Activated CD4-positive, alpha-beta memory T cell treated with anti-CD3 and anti-CD28 coated beads, Interleukin-2, amount 10 ng/mL, durations not matched to agents 7 days and 5 days (primary cell): Measurements from ENCODE around the gene RABGEF1. TPM values are rescaled to one million over a fixed set of nuclear protein-coding genes. Genes with fewer than 3 reads are reported as not detected.
"Not testable (repeated sequence)": the region's sequence is repeated elsewhere in the genome, so short reads cannot be mapped to it uniquely, and the experiment has no call there.

ENCODE experiments used
- CTCF ChIA-PET: fragments of 350-600 bp; sonication (Branson Sonifier 250); formaldehyde crosslinking; loops from one replicate; lab custom pipeline; 2021; ENCODE audit warnings: antibody characterized with exemption, inconsistent platforms; lab: Charles Lee
- POLR2A ChIA-PET: fragments of 350-600 bp; sonication (Branson Sonifier 250); formaldehyde crosslinking; loops from one replicate; lab custom pipeline; 2021; ENCODE audit warnings: antibody characterized with exemption; lab: Charles Lee
- DNase-seq: peaks from one replicate; pipeline ENCODE4 v3.0.0-alpha.2; 2020
- H3K27ac Mint-ChIP-seq: one replicate; pipeline ENCODE4 v1.8.0; 2021; ENCODE audit warnings: mild to moderate bottlenecking, mixed read lengths
- H3K27me3 Mint-ChIP-seq: one replicate; pipeline ENCODE4 v1.8.0; 2021; ENCODE audit warnings: mixed read lengths
- H3K36me3 Mint-ChIP-seq: one replicate; pipeline ENCODE4 v1.8.0; 2021; ENCODE audit warnings: low read depth, mixed read lengths
- H3K4me1 Mint-ChIP-seq: one replicate; pipeline ENCODE4 v1.8.0; 2021; ENCODE audit warnings: mixed read lengths
- H3K4me3 Mint-ChIP-seq: one replicate; pipeline ENCODE4 v1.8.0; 2021; ENCODE audit warnings: mild to moderate bottlenecking, mixed read lengths
- H3K9me3 Mint-ChIP-seq: one replicate; pipeline ENCODE4 v1.8.0; 2021; ENCODE audit warnings: mixed read lengths
- total RNA-seq, 2 experiments: library from RNA; stranded (reverse); gene quantifications; one replicate each; pipeline ENCODE4 v1.2.3, GENCODE V29; 2021

Gene RABGEF1
- total RNA-seq, 2 experiments from 2014 or later: 22.1 to 24.2 TPM

- Mint-ChIP-seq H3K9me3 (no peaks in the 10 kb centered on the region), H3K27me3 (no peaks in the 10 kb centered on the region), H3K4me1 (peaks cover 27% of the 10 kb centered on the region), H3K27ac (no peak overlapping the region), H3K4me3 (no peak overlapping the region), H3K36me3 (peaks cover 8% of the 10 kb centered on the region)
- DNase-seq: no peak
- CTCF ChIA-PET: no interaction called here
- POLR2A ChIA-PET: interaction anchor here (2.1 kb wide), 1 partner anchor 18 kb away, joined by 6 read pairs; the partner anchor contains the start of gene RABGEF1
These were observed 17.4 kb downstream of the RABGEF1 start for GRCh38 chr7:66757939-66758338.

GRCh38 chr7:66758950-66759628 is 18.6 kb downstream of the RABGEF1 start:
- DNase-seq: peak; percentile 29
- ChIA-PET CTCF (no interaction called here), POLR2A (interaction anchor here (2.1 kb wide), 1 partner anchor 19 kb away, joined by 6 read pairs; the partner anchor contains the start of gene RABGEF1)
- Mint-ChIP-seq H3K36me3 (peaks cover 15% of the 10 kb centered on the region), H3K9me3 (peaks cover 5% of the 10 kb centered on the region), H3K27me3 (no peaks in the 10 kb centered on the region), H3K4me3 (no peak overlapping the region), H3K4me1 (peaks cover 32% of the 10 kb centered on the region), H3K27ac (peak overlapping the region; percentile 48)

GRCh38 chr7:66763183-66763582 is 22.6 kb downstream of the RABGEF1 start:
- CTCF ChIA-PET: not testable (repeated sequence)

GRCh38 chr7:66763633-66764355 is 23.3 kb downstream of the RABGEF1 start:
- not testable (repeated sequence) for H3K4me3 Mint-ChIP-seq, H3K9me3 Mint-ChIP-seq, H3K27ac Mint-ChIP-seq

More at GRCh38 chr7:66763183-66763582, 22.6 kb downstream of the RABGEF1 start:
- H3K9me3 Mint-ChIP-seq, H3K4me3 Mint-ChIP-seq, DNase-seq, H3K27ac Mint-ChIP-seq, H3K27me3 Mint-ChIP-seq, POLR2A ChIA-PET: not testable (repeated sequence)
- peaks cover 27% of the 10 kb centered on the region for H3K4me1 Mint-ChIP-seq
- H3K36me3 Mint-ChIP-seq: peaks cover 21% of the 10 kb centered on the region

GRCh38 chr7:66764905-66765304 is 24.4 kb downstream of the RABGEF1 start:
- H3K4me3 Mint-ChIP-seq, DNase-seq, H3K27ac Mint-ChIP-seq, CTCF ChIA-PET, H3K27me3 Mint-ChIP-seq, POLR2A ChIA-PET, H3K9me3 Mint-ChIP-seq: not testable (repeated sequence)
- H3K4me1 Mint-ChIP-seq: peaks cover 27% of the 10 kb centered on the region
- peaks cover 24% of the 10 kb centered on the region for H3K36me3 Mint-ChIP-seq

More at GRCh38 chr7:66763633-66764355, 23.3 kb downstream of the RABGEF1 start:
- POLR2A ChIA-PET, DNase-seq, CTCF ChIA-PET, H3K27me3 Mint-ChIP-seq: not testable (repeated sequence)
- peaks cover 24% of the 10 kb centered on the region for H3K4me1 Mint-ChIP-seq
- peaks cover 21% of the 10 kb centered on the region for H3K36me3 Mint-ChIP-seq

GRCh38 chr7:66765322-66766025 is 24.9 kb downstream of the RABGEF1 start:
- H3K9me3 Mint-ChIP-seq: not testable (repeated sequence)

GRCh38 chr7:66766041-66766440 is 25.5 kb downstream of the RABGEF1 start:
- ChIA-PET CTCF (interaction anchor here (1.1 kb wide), 1 partner anchor 11 kb away, joined by 3 read pairs; no protein-coding TSS in a partner anchor), POLR2A (no interaction called here)
- no peaks in the 10 kb centered on the region for H3K27me3 Mint-ChIP-seq
- H3K9me3 Mint-ChIP-seq: peaks cover 5% of the 10 kb centered on the region
- H3K36me3 Mint-ChIP-seq: peaks cover 27% of the 10 kb centered on the region
- no peak overlapping the region for H3K27ac Mint-ChIP-seq
- H3K4me1 Mint-ChIP-seq: peaks cover 34% of the 10 kb centered on the region
- no peak overlapping the region for H3K4me3 Mint-ChIP-seq
- no peak for DNase-seq

More at GRCh38 chr7:66765322-66766025, 24.9 kb downstream of the RABGEF1 start:
- peaks cover 30% of the 10 kb centered on the region for H3K4me1 Mint-ChIP-seq
- H3K27me3 Mint-ChIP-seq, DNase-seq, H3K4me3 Mint-ChIP-seq, H3K27ac Mint-ChIP-seq, POLR2A ChIA-PET: not testable (repeated sequence)
- CTCF ChIA-PET: interaction anchor here (1.1 kb wide), 1 partner anchor 12 kb away, joined by 3 read pairs; no protein-coding TSS in a partner anchor
- peaks cover 27% of the 10 kb centered on the region for H3K36me3 Mint-ChIP-seq

GRCh38 chr7:66767486-66767885 is 27.0 kb downstream of the RABGEF1 start:
- H3K27ac Mint-ChIP-seq, H3K27me3 Mint-ChIP-seq: not testable (repeated sequence)
- CTCF ChIA-PET: interaction anchor here (0.7 kb wide), 1 partner anchor 21 kb away, joined by 4 read pairs; no protein-coding TSS in a partner anchor

GRCh38 chr7:66768865-66769832 is 28.6 kb downstream of the RABGEF1 start:
- Mint-ChIP-seq H3K4me1 (peaks cover 29% of the 10 kb centered on the region), H3K36me3 (peaks cover 34% of the 10 kb centered on the region), H3K27ac (no peak overlapping the region), H3K4me3 (no peak overlapping the region), H3K9me3 (no peaks in the 10 kb centered on the region), H3K27me3 (no peaks in the 10 kb centered on the region)
- DNase-seq: no peak
- ChIA-PET POLR2A (no interaction called here), CTCF (no interaction called here)

More at GRCh38 chr7:66767486-66767885, 27.0 kb downstream of the RABGEF1 start:
- Mint-ChIP-seq H3K36me3 (peaks cover 32% of the 10 kb centered on the region), H3K4me1 (peaks cover 34% of the 10 kb centered on the region)
- H3K4me3 Mint-ChIP-seq, DNase-seq, POLR2A ChIA-PET, H3K9me3 Mint-ChIP-seq: not testable (repeated sequence)

- Mint-ChIP-seq H3K27ac (peak overlapping the region; percentile 33), H3K4me1 (peaks cover 29% of the 10 kb centered on the region), H3K4me3 (no peak overlapping the region), H3K9me3 (no peaks in the 10 kb centered on the region), H3K27me3 (no peaks in the 10 kb centered on the region), H3K36me3 (peaks cover 37% of the 10 kb centered on the region)
- no peak for DNase-seq
- ChIA-PET POLR2A (no interaction called here), CTCF (no interaction called here)
These were observed 29.4 kb downstream of the RABGEF1 start for GRCh38 chr7:66769833-66770512.

- Mint-ChIP-seq H3K27me3 (no peaks in the 10 kb centered on the region), H3K27ac (no peak overlapping the region), H3K36me3 (peaks cover 51% of the 10 kb centered on the region), H3K4me1 (peaks cover 29% of the 10 kb centered on the region), H3K4me3 (no peak overlapping the region), H3K9me3 (no peaks in the 10 kb centered on the region)
- POLR2A ChIA-PET: no interaction called here
- DNase-seq: no peak
- CTCF ChIA-PET: interaction anchor here (0.6 kb wide), 1 partner anchor 741 kb away, joined by 3 read pairs; no protein-coding TSS in a partner anchor
These were observed 31.3 kb downstream of the RABGEF1 start for GRCh38 chr7:66771795-66772194.
